Measurements from ENCODE around the gene TMEM167B. TPM values are rescaled to one million over a fixed set of nuclear protein-coding genes. Genes with fewer than 3 reads are reported as not detected.

The TMEM167B gene
- total RNA-seq, 1 donor: 26.1 TPM

GRCh38 chr1:109104364-109105151, 14.0 kb downstream of the TMEM167B start:
- no peak overlapping the region for H3K4me3 ChIP-seq (ENCODE audit: low read depth, low read length)
- no peak for TF ChIP-seq CTCF (IDR thresholded peaks at IDR 0.05; ENCODE audit: insufficient read depth, low read length)
- DNase-seq (ENCODE audit: low read depth): peak; percentile 15

GRCh38 chr1:109105881-109106280, 15.3 kb downstream of the TMEM167B start:
- H3K4me3 ChIP-seq (ENCODE audit: low read depth, low read length): no peak overlapping the region
- no peak for TF ChIP-seq CTCF (IDR thresholded peaks at IDR 0.05; ENCODE audit: insufficient read depth, low read length)
- DNase-seq (ENCODE audit: low read depth): no peak

- no peak overlapping the region for H3K4me3 ChIP-seq (ENCODE audit: low read depth, low read length)
- no peak for TF ChIP-seq CTCF (IDR thresholded peaks at IDR 0.05; ENCODE audit: insufficient read depth, low read length)
- no peak for DNase-seq (ENCODE audit: low read depth)
Observed at GRCh38 chr1:109107785-109108184, 17.2 kb downstream of the TMEM167B start.

- DNase-seq (ENCODE audit: low read depth): no peak
- TF ChIP-seq CTCF (IDR thresholded peaks at IDR 0.05; ENCODE audit: insufficient read depth, low read length): no peak
Observed at GRCh38 chr1:109109906-109110305, 19.3 kb downstream of the TMEM167B start.

GRCh38 chr1:109111386-109112055, 21.0 kb downstream of the TMEM167B start:
- DNase-seq (ENCODE audit: low read depth): no peak
- no peak overlapping the region for H3K4me3 ChIP-seq (ENCODE audit: low read depth, low read length)
- no peak for TF ChIP-seq CTCF (IDR thresholded peaks at IDR 0.05; ENCODE audit: insufficient read depth, low read length)

More at GRCh38 chr1:109109906-109110305, 19.3 kb downstream of the TMEM167B start:
- H3K4me3 ChIP-seq (ENCODE audit: low read depth, low read length): no peak overlapping the region

GRCh38 chr1:109112056-109112651, 21.6 kb downstream of the TMEM167B start:
- TF ChIP-seq CTCF (IDR thresholded peaks at IDR 0.05; ENCODE audit: insufficient read depth, low read length): peak; percentile 31
- peak; percentile 50 for DNase-seq (ENCODE audit: low read depth)
- peak overlapping the region; percentile 44 for H3K4me3 ChIP-seq (ENCODE audit: low read depth, low read length)
